Endodermal cell (in vitro differentiated cells): Measurements from ENCODE around the gene INMT. TPM values are rescaled to one million over a fixed set of nuclear protein-coding genes. Genes with fewer than 3 reads are reported as not detected.

ENCODE experiments used
- DNase-seq: peaks from one replicate; pipeline ENCODE4 v3.0.0-alpha.2; 2017
- H3K27ac ChIP-seq: 2 replicates; pipeline ENCODE4 v1.5.1; 2013; ENCODE audit warnings: mild to moderate bottlenecking, low read depth, low read length, moderate library complexity
- H3K27me3 ChIP-seq: 2 replicates; pipeline ENCODE4 v1.6.1; 2013; ENCODE audit warnings: mild to moderate bottlenecking, low read length, moderate library complexity; ENCODE audit not compliant: insufficient read depth, control insufficient read depth, poor library complexity, severe bottlenecking
- H3K36me3 ChIP-seq: 2 replicates; pipeline ENCODE4 v1.7.0; 2013; ENCODE audit warnings: mild to moderate bottlenecking, low read length, moderate library complexity; ENCODE audit not compliant: control insufficient read depth, insufficient read depth
- H3K4me1 ChIP-seq: one replicate; pipeline ENCODE4 v1.7.0; 2013; ENCODE audit warnings: low read length; ENCODE audit not compliant: control insufficient read depth, insufficient read depth
- H3K4me3 ChIP-seq: 2 replicates; pipeline ENCODE4 v1.5.1; 2013; ENCODE audit warnings: mild to moderate bottlenecking, low read length, moderate library complexity
- H3K9ac ChIP-seq: 2 replicates; pipeline ENCODE4 v1.6.1; 2013; ENCODE audit warnings: mild to moderate bottlenecking, low read length, moderate library complexity; ENCODE audit not compliant: poor library complexity, severe bottlenecking; ENCODE audit errors: extremely low read depth
- H3K9me3 ChIP-seq: 2 replicates; pipeline ENCODE4 v1.6.1; 2013; ENCODE audit warnings: mild to moderate bottlenecking, low read length, moderate library complexity; ENCODE audit not compliant: control insufficient read depth
- H3K27ac Mint-ChIP-seq: 2 replicates; pipeline ENCODE4 v1.8.0; 2020; ENCODE audit warnings: mixed read lengths
- H3K27me3 Mint-ChIP-seq: 2 replicates; pipeline ENCODE4 v1.8.0; 2021; ENCODE audit warnings: mild to moderate bottlenecking, mixed read lengths; ENCODE audit not compliant: insufficient read depth
- H3K36me3 Mint-ChIP-seq: 2 replicates; pipeline ENCODE4 v1.8.0; 2020; ENCODE audit warnings: low read depth, mixed read lengths
- H3K4me1 Mint-ChIP-seq: 2 replicates; pipeline ENCODE4 v1.8.0; 2020; ENCODE audit warnings: mixed read lengths
- H3K4me3 Mint-ChIP-seq: 2 replicates; pipeline ENCODE4 v1.8.0; 2020; ENCODE audit warnings: mild to moderate bottlenecking, moderate library complexity, mixed read lengths
- H3K9me3 Mint-ChIP-seq: 2 replicates; pipeline ENCODE4 v1.8.0; 2020; ENCODE audit warnings: mild to moderate bottlenecking, mixed read lengths
- CTCF ChIP-seq: fragments of 200-600 bp; sonication (generic); conservative IDR thresholded peaks from 2 replicates; pipeline ENCODE4 v1.5.0; 2021; ENCODE audit warnings: antibody characterized with exemption, mild to moderate bottlenecking
- WGBS, 2 experiments: methylation state at CpG; one replicate each; pipeline versions ENCODE4 v1.1.5 to v1.1.7; 2013; ENCODE audit warnings: missing lambda C conversion rate in 2 of 2, mixed read lengths in 1 of 2; ENCODE audit not compliant: insufficient coverage in 1 of 2, insufficient read length in 1 of 2; 5-methylcytosine and 5-hydroxymethylcytosine counted together
- total RNA-seq, 2 donors: library from RNA; stranded (reverse); fragmentation: NEBNext Ultra II Directional in 1 of 2; extraction: Animal tissue kit (Norgen Biotek cat#: 25700) in 1 of 2; gene quantifications; 2 replicates in 1 of 2; 3 replicates in 1 of 2; pipeline ENCODE4 v1.2.1, GENCODE V29; 2021

Gene INMT
- total RNA-seq, 2 donors from 2014 or later, result 3.0 to 3.3 TPM

GRCh38 chr7:30752979-30753378, 1.0 kb downstream of the INMT start:
- no peak for TF ChIP-seq CTCF
- 84 to 94% methylated on average over 4 to 5 of the region's 5 CpGs for WGBS, 2 experiments
- no peak overlapping the region for H3K4me3 ChIP-seq
- no peak overlapping the region for H3K4me3 Mint-ChIP-seq
- peaks cover 5% of the 10 kb centered on the region for H3K9me3 Mint-ChIP-seq
- H3K9ac ChIP-seq, result no peak overlapping the region
- H3K27ac Mint-ChIP-seq, result no peak overlapping the region
- H3K27me3 Mint-ChIP-seq, result peaks cover 2% of the 10 kb centered on the region
- peaks cover 4% of the 10 kb centered on the region for H3K36me3 Mint-ChIP-seq
- H3K27ac ChIP-seq, result no peak overlapping the region
- peaks cover 3% of the 10 kb centered on the region for H3K4me1 ChIP-seq
- no peaks in the 10 kb centered on the region for H3K27me3 ChIP-seq
- H3K36me3 ChIP-seq, result no peaks in the 10 kb centered on the region
- H3K9me3 ChIP-seq, result peaks cover 10% of the 10 kb centered on the region
- H3K4me1 Mint-ChIP-seq, result peaks cover 6% of the 10 kb centered on the region
- DNase-seq, result no peak

- 50 to 81% methylated on average over 3 to 6 of the region's 6 CpGs for WGBS, 2 experiments
- H3K27me3 Mint-ChIP-seq, result peaks cover 2% of the 10 kb centered on the region
- H3K4me1 Mint-ChIP-seq, result no peaks in the 10 kb centered on the region
- H3K27ac Mint-ChIP-seq, result no peak overlapping the region
- H3K36me3 Mint-ChIP-seq, result peaks cover 4% of the 10 kb centered on the region
- Histone ChIP-seq H3K27ac (no peak overlapping the region), H3K36me3 (no peaks in the 10 kb centered on the region), H3K4me3 (no peak overlapping the region), H3K4me1 (no peaks in the 10 kb centered on the region), H3K9me3 (peaks cover 10% of the 10 kb centered on the region), H3K27me3 (no peaks in the 10 kb centered on the region), H3K9ac (no peak overlapping the region)
- DNase-seq, result no peak
- peaks cover 5% of the 10 kb centered on the region for H3K9me3 Mint-ChIP-seq
- H3K4me3 Mint-ChIP-seq, result no peak overlapping the region
- TF ChIP-seq CTCF, result no peak
These were observed 2.5 kb downstream of the INMT start for GRCh38 chr7:30754315-30754877.

- no peaks in the 10 kb centered on the region for H3K4me1 ChIP-seq
- peak; percentile 35 for DNase-seq
- Mint-ChIP-seq H3K27me3 (no peaks in the 10 kb centered on the region), H3K4me1 (no peaks in the 10 kb centered on the region), H3K27ac (no peak overlapping the region), H3K36me3 (no peaks in the 10 kb centered on the region), H3K9me3 (no peaks in the 10 kb centered on the region), H3K4me3 (no peak overlapping the region)
- peaks cover under 1% of the 10 kb centered on the region for H3K9me3 ChIP-seq
- no peak overlapping the region for H3K27ac ChIP-seq
- H3K36me3 ChIP-seq, result no peaks in the 10 kb centered on the region
- H3K4me3 ChIP-seq, result no peak overlapping the region
- TF ChIP-seq CTCF, result peak; percentile 42
- H3K27me3 ChIP-seq, result no peaks in the 10 kb centered on the region
- H3K9ac ChIP-seq, result no peak overlapping the region
- WGBS, 2 experiments, result 94% methylated on average over 22 of the region's 22 CpGs; no CpG with 5 or more reads in 1 of the 2 experiments
These were observed 3.6 kb downstream of the INMT start for GRCh38 chr7:30755384-30756154.
